HG03354 (cell line): Measurements from ENCODE around the gene OSGIN1.

ENCODE experiments used
- ATAC-seq: cut with Tn5 transposase; IDR thresholded peaks from one replicate; pipeline ENCODE4 v1.9.1; 2021; ENCODE audit warnings: mild to moderate bottlenecking; ENCODE audit not compliant: unreplicated experiment, poor library complexity, severe bottlenecking

Gene OSGIN1

DNA sequence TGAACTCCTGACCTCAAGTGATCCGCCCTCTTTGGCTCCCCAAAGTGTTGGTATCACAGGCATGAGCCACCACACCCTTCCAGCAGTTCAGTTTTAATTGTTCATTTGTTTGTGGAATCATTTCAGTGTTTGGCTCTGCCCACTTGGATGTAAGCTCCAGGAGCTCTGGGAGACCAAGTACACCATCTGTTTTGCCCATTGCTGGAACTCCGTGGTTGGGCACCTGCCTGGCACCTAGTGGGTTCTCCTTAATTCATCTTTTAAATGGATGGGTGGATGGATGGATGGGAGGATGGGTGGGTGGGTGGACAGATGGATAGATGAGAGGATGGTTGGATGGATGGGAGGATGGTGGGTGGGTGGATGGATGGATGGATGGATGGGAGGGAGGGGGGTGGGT is 14.1 kb downstream of the OSGIN1 start:
- ATAC-seq: no peak

GRCh38 chr16:83967838-83968305 is 14.8 kb downstream of the OSGIN1 start, which contains the start of gene NECAB2:
TSS of gene NECAB2 (plus strand) at chr16:83968244. CDS start at chr16:83968649, 405 bp downstream.
- ATAC-seq: no peak

DNA sequence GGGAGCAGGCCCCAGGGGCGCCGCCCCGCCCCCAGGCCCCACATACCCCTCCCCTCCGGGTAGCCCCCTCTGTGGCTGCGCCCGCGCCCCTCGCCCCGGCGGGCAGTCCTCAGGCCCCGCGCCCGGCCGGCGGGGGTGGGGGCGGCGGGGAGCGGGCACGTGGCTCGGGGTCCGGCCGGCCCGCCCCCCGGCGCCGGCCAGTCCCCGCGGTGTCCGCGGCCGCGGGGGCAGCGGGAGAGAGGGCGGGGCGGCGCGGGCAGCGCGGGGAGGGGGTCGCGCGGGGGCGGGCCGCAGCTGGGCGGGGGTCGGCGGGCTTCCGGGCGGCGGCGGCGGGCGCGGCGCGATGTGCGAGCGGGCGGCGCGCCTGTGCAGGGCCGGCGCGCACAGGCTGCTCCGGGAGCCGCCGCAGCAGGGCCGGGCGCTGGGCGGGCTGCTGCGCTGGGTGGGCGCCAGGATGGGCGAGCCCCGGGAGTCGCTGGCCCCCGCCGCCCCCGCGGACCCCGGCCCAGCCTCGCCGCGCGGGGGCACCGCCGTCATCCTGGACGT is 15.3 kb downstream of the OSGIN1 start:
- ATAC-seq: no peak

GRCh38 chr16:83968891-83969649 is 16.0 kb downstream of the OSGIN1 start:
- ATAC-seq: no peak

DNA sequence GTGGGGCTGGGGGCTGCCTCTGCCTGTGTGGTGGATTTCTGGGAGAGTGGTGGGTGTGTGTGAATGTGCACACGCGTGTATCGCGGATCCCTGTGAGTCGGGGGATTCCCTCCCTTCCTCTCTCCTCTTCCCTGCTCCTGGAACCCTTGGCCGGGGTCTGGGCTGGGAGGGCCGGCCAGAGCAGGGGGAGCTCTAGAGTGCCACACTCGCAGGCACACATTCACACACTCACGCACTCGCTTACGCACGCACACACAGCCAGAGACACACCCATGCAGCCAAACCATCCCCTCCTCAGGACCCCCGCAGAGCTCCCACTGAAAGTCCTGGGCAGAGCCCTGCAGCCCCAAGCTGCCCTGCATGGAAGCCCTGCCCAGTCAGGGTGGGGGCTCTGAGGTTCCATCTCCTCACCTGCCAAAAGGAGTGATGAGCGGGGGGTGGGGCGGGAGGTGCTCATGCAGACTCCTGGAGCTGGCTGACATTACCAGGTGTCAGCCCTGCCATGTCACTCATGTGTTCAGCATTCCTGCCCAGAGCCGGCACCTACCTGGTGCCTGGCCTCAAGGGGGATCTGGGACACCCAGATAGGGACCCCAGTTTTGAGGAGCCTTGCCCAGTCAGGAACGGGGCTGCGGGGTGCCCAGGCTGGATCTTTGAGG is 16.9 kb downstream of the OSGIN1 start:
- ATAC-seq: no peak

- ATAC-seq: no peak
Observed at GRCh38 chr16:83970430-83970815, 17.4 kb downstream of the OSGIN1 start.

DNA sequence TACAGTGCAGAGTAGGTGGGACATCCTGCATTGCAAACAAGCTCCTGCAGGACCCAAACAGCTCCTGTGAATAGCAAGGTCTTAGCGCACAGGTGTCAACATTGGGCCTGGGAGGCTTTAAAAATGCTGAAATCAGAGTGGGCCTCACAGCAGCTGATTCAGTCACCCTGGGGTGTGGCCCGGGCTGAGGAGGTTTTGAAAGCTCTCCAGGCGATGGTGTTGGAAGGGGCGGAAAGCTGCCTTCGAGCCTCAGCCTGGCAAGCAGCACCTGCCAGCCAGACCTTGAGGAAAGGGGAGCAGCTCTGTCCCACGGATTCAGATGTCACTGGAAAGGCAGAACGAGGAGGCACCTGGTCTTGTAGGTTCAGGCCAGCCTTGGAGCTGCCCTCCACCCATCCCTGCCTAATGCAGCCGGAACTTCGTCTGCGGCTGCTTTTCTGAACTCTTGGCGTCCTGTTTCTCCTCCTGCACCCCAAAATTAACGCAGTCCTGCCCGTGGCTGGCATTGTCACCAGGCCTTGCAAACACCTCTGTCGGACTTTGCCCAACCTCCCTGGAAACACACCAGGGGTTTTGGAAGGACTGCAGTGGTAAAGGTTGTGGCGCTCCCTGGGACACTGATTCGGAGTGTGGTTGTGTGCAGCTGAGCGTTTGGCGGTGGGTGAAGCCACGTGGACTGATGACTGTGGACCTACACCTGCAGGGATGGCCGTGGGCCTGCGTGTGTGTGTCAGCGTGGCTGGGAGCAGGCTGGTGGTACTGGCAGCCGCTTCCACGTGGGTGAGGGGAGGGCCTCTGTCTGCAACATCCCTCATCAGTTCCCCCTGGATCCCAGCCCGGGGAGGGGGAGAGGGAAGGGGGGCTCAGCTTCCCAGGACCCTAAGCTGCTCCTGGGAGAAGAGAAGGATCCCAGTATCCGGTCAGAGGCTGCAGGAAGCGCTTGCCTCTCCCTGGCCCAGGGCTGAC is 18.4 kb downstream of the OSGIN1 start:
- ATAC-seq: no peak

DNA sequence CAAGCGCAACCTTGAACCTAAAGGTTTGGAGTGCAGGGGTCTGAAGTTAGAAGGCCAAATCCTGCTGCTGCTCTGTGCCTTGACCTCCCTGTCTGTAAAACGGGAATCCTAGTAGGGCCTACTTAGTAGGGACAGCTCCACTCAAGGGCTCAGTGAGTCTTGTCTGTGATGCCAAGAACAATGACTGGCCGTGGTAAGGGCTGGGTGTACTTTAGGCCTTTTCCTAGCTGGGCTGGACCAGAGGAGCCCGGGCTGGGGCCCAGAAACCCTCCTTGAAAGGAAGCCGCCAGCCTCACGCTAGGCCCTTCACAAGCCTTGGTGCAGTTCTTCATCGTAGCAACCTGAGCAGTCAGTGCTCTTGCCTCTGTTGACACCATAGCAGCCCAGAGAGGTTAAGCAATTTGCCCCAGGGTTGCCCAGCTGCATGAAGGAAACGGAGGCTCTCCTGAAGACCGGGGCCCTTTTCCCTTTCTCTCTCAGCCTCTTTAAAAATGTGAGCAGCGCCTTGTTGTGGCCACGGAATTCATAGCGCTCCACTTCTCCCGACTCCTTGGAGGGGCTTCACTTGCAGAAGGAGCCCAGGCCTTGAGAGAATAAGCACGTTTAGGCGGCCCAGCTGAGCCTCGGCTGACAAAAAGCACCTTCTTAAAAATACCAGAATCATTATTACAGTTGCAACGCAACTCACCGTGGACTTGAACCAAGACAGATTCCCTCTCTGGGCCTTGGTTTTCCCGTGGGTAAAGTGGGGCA is 19.4 kb downstream of the OSGIN1 start:
- no peak for ATAC-seq

GRCh38 chr16:83973077-83973476 is 20.0 kb downstream of the OSGIN1 start:
- ATAC-seq: no peak

GRCh38 chr16:83973581-83974385 is 20.7 kb downstream of the OSGIN1 start:
- ATAC-seq: no peak

- ATAC-seq: no peak
Observed at GRCh38 chr16:83974475-83974874, 21.4 kb downstream of the OSGIN1 start.

DNA sequence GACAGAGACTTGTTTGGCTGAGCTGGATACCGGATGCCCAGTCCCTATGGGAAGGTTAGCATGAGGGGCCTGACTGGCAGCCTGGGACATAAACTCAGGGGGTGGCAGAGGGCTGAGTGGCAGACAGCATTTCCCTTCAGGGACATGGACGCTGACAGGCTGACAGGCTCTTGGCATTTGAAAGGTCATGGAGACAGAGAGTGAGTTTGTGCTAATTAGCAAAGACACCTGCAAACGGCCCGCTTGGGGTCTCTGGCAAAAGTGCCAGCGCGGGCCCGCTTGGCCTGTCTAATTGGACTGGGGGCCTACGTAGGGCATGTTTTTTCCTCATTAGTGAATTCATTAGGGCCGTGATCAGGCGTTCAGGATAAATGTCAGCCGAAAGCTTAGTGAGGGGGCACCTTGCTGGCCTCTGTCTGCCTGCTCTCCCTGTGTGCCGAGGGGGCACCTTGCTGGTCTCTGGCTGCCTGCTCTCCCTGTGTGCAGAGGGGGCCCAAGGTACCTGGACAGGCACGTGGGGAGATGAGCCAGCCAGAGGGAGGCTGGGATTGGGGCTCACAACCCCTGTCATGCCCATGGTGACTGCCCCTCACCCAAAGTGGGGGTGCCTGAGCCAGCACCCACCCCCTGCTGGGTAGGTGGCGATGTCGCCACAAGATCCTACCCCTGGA is 22.7 kb downstream of the OSGIN1 start:
- ATAC-seq: no peak

GRCh38 chr16:83977056-83977815 is 24.2 kb downstream of the OSGIN1 start:
- ATAC-seq: no peak

GRCh38 chr16:83978401-83978904 is 25.4 kb downstream of the OSGIN1 start:
- no peak for ATAC-seq

DNA sequence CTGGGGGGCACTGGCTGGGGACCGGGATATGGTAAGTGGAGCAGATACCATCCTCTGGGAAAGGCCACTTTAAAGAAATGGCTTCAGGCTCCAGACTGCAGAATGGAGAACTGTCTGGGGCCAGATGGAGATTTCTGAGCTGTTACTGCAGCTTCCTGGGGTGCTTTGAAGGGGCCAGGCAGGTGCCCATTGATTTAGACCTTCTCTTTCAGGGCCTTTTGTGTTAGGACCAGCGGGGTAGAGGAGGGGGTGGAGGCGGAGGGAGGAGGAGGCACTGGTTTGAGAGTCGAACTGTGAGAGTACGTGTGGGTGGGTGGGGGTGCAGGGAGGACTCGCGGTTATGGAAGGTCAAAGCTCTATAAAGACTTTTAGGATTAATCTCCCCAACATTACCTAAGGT is 26.4 kb downstream of the OSGIN1 start:
- no peak for ATAC-seq

- ATAC-seq: no peak
Observed at GRCh38 chr16:83980794-83981193, 27.8 kb downstream of the OSGIN1 start.

DNA sequence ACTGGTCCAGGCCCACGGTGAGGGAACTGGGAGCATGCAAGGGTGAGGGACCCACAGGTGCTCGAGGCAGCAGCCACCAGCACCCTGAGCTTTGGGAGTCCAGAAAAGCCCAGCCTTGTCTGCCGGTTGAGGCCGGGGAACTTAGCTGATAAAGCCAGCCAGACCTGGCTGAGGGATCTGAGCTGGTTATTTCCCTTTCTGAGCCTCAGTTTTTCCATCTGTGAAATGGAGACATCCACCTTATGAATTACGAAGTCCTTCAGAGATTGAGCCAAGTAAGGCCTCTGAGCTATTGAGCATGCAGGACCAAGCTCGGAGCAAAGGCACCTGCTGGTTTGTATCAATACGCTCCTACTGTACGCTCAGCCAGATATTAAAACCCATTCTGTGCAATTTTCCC is 28.8 kb downstream of the OSGIN1 start:
- ATAC-seq: no peak
